Activated CD4-positive, CD25-positive, alpha-beta regulatory T cell treated with anti-CD3 and anti-CD28 coated beads, Interleukin-2, amount 50 U/mL, for 72 hours (primary cell): ENCODE results near the gene TBC1D2B.
"Not testable (repeated sequence)": the region's sequence is repeated elsewhere in the genome, so short reads cannot be mapped to it uniquely, and the experiment has no call there.

ENCODE experiments used
- DNase-seq: peaks from one replicate; pipeline ENCODE4 v3.0.0; 2021

TBC1D2B gene

DNA sequence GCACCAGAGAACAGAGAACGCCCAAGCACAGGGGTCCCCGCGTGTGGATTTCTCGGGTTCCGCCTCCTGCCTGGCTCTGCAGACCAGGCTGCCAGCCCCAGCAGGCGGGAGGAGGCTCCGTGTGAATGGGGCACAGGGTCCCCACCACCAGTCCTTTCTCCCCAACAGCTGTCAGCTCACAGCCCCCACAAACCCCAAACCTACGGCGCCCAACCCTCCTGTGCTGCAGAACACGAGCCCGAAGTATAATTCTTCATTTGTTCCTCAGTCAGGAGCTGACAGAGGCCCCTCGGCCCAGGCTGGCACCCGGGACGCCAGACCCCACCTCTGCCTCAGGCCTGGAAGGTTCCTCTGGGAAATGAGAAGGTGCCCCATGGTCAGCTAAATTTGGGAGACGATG is 78.0 kb downstream of the TBC1D2B start:
- DNase-seq, result no peak

DNA sequence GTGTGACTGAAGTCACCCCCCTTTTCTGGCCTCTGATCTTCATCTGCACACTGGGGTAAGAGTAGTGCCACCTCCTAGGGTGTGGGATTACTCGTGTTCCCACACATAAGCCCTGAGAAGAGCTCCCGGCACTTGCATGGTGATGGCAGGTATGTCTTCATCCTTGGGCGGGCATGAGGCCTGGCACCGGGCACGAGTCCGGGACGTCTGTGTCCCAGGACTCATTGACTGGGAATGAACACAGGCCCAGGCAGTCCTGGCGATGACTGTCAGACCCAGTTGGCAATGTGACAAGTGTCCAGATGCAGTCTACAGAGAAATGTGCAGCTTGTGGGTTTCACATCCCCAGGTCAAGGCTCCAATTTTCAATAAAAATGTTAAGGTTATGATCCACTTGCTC is 78.9 kb downstream of the TBC1D2B start:
- no peak for DNase-seq

DNA sequence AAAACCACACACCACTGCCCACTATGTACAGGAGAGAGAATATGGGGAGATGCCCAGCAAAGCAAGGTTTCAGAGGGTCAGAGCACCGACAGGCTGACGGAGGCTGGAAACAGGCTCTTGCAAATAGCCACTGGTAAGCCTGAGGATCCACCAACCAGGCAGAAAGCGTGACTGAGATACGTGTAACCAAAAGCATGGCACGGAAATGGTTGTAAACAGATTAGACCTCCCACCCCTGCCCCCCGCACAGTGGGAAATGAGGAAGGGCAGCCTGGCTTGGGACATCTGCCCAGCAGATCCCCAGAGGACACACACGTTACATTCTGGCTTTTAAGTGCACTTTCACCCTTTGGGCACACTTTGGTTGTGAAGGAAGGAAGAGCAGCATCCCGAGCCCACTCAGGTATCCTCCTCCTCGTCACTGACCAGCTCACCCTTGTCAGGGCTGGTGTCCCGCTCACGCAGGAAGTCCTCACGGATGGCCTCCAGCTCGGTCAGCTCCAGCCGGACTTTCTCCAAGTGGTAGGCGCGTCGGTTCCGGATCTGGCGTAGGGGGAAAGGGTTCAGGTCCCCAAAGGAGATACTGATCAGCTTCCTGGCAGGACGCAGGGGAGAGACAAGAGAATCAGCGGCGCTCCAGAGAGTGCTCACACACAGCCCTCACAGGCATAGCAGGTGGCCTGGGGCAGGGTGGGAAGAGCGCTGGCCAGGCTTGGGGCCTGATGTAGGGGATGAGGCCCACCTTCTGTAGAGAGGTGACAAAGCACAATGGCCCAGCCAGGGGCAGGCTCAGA is 79.6 kb downstream of the TBC1D2B start:
- DNase-seq, result not testable (repeated sequence)

DNA sequence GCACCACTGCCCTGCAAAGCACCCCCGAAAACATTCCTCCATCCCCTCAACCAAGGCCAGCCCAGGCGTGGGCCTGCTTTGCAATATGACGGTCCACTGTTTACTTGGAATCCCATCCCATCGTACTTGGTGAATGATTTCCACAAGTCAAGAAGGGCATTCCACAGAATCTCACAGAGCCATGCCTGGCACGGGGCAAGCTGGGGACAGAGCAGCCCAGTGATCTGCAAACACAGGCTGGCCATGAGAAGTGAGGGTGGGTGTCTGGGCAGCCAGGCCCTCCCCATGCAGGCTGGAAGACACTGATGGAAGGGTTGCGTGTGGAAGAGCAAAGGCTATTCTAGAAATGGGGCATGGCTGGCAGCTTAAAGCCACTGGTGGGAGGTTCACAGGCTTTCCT is 80.3 kb downstream of the TBC1D2B start:
- DNase-seq, result not testable (repeated sequence)

DNA sequence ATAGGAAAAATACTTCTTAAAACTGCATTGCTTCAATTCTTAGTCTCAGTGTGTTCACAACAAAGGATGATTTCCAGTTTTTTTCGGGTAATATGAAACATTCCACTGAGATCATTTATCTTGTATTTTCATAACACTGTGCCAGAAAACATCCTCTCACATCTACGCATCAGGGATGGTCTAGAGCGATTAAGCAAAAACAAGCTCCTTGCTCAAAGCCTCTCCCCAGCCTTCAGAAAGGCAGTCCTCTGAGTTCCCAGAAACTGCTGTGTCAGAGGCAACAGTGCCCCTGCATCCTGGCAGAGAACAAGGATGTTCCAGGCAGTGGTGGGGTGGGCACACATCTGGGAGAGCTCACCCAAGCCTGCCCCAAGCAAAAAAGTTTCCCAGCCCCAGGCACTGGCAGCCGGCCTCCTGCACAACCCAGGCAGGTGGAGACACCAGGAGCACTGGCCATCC is 80.8 kb downstream of the TBC1D2B start:
- DNase-seq, result not testable (repeated sequence)

DNA sequence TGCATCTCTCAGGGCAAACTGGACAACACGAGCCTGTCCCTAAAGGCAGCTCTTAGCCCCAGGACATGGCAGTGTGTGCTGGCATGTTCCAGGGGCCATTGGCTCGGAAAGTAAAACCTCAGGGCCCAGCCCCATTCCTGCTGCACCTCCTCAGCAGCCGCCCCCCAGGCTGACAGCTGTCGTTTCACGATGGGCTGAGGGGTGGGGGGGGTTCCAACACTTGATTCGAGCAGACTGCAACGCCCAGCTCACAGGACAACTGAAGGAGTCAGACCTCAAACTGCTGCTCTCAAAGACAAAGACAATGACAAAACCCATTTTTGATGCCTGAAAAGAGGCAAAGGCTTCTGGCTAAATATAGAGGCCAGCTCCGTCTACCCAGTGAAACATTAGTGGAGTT is 81.3 kb downstream of the TBC1D2B start:
- DNase-seq, result not testable (repeated sequence)

DNA sequence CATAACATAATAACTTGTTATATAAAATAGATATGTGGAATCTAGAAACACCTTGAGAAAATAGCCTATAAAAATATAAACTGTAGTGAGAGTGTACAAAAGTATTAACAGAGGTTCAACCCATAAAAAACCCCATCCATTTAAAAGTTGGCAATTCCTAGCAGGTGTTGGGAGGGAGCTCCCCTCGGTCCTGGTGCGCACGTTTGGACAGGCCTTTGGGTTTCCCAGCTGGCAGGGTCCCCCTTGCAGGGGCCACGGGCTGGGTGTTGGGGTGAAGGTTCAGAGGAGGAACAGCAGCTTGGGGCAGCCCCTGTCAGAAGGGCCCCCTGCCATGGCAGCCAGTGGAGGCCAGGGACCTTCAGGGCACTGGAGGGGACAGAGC is 82.0 kb downstream of the TBC1D2B start:
- not testable (repeated sequence) for DNase-seq

DNA sequence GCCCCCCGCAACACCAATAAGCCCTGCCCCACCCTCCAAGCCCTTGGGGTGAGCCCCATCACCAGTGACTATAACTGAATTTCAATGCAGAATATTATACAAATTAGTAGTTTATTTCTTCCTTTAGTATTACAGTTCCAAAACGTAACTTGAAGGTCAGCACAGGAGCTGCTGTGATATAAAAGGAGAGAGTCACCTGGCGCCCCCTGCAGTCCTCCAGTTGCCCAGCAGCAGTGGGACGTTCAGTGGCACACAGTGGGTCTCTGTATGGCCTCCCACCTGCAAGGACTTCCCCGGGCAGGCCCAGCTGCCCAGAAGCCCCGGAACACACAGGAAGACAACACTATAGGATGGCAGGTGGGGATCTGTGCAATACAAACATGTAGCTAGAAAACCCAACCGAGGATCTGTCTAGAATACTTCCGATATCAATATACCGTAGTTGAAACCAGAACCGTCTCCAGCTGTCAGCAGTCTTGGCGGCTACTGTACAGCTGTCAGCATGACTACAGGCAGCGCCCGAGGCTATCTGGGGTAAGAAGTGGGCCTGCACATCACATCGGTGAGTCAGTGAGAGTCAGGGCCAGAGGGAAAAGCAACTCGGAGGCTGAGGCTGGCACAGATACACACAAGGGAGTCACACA is 82.5 kb downstream of the TBC1D2B start:
- not testable (repeated sequence) for DNase-seq

DNA sequence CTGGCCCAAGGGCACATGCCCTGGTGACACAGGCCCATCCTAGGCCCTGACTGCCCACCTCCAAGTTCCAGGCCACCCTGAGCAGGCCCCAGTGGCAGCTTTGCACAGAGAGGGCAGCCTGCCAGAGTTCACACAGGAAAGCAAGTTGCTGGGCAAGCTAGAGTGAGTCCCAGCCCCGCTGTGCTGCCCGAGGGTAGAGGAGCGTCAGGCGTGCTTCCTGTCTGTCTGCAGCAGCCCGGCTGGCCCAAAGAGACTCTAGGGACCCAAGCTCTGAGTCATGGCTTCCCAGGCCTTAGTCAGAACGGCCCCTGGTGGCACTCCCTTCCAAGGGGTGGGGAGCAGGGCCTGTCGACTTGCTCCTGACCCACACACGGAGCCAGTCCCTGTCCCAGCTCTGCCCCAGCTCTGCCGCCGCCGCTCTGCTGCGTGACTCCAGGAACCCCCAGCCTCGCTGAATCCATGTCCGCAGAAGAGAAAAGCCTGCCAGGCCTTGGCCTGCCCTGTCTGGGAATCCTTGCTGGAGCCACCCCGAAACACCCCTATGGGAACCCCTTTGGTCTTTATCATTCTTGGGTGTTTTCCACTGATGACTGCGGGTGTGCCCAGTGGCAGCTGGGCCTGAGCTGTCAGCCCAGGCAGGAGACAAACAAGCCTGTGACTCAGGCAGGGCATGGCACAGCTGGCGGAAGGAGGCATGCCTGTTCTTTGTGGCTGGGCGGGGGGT is 83.4 kb downstream of the TBC1D2B start:
- DNase-seq, result not testable (repeated sequence)

DNA sequence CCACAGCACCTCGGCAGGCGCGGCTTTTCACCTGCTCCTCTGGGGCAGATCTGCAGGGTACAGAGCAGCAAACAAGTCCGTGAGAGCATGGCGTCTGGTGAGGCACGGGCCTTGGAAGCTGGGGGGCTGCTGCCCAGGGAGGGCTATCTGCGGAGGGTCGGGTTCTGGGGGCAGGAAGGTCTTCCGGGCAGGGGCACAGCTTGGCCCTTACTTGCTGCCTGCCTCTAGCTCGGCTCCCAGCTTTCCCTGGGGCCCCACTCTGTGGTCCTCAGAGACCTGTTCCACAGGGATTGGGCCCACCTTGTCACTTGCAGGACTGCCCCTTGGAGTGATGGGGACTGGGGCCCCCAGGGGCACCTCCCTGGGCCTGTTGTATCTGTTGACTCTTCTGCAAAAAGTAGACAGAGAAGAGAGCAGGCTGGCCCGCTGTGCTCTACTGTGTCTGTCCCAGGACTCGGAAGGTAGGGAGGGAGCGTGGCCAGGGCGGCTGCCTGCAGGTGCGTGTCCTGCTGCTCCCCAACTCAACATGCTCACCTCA is 84.1 kb downstream of the TBC1D2B start:
- no peak for DNase-seq

DNA sequence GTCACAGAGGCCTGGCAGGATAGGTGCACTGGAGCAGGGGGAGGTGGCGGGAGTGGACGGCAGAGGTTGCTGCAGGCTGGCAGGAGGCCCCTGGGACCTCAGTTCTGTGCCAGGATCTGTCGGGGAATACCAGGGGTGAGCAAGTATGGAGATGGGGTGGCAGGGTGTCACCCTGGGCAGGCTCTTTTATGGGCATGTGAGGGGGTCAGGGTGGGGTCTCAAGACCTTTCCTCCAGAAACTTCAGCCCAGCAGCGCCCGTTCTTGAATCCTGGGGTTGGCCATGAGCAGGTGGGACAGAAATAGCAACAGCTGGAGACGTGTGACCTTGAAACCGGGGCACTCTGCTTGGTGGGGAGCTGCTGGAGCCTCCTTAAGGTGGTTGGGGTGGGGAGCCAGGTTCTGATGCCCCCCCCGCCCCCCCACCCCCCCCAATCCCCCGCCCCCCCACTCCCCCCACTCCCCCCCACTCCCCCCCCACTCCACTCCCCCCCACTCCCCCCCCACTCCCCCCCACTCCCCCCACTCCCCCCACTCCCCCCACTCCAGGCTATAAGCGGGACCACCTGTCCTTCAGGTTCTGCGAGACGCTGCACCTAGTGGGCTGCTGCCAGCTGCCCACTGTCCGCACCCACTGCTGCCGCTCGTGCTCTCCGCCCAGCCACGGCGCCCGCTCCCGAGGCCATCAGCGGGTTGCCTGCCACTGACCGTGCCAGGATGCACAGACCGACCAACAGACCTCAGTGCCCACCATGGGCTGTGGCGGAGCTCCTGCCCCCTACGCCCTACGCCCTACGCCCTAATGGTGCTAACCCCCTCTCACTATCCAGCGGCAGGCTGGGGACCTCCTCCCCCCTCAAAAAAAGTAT is 84.9 kb downstream of the TBC1D2B start:
- DNase-seq, result no peak

DNA sequence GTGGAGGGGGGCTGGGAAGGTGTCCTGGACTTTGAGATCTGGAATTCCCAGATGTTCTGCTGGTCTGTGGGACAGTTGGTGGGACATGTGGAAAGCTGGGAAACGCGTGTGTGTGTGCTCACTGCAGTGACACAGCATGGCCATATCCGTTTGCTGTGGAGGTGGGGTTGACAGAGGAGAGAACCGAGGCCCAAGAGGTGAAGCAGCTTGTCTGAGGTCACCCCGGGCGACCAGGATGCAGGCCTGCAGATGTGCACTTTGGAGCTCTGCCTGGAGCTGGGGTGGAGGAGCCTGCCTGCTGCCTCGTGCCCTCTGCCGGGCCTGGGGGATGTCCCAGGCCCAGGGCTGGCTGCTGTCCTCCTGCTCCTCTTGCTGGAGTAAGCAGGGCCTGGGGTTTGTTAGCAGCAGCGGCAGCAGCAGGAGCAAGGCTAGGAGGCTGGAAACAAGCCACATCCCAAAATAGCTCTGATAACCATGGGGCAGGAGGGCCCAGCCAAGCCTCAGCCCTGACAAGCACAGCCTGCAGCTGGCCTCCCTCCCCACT is 85.8 kb downstream of the TBC1D2B start:
- not testable (repeated sequence) for DNase-seq

DNA sequence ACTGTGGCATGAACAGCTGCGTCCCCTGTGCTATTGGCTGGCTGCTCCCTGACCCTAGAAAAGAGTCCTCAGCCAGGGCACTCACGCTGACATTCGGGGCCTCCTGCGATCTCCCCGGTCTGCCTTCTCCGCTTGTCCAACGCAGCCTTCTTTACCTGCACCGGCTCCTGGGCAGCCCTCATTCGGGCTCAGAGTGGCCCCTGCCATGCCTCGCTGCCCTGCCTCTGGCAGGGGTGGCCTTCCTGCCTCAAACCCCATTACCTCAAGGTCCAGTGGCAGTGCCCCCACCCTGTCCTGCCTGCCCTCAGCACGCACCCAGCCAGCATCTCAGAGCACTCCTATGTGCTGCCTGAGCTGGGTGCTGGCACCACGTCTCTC is 86.5 kb downstream of the TBC1D2B start:
- DNase-seq, result no peak

DNA sequence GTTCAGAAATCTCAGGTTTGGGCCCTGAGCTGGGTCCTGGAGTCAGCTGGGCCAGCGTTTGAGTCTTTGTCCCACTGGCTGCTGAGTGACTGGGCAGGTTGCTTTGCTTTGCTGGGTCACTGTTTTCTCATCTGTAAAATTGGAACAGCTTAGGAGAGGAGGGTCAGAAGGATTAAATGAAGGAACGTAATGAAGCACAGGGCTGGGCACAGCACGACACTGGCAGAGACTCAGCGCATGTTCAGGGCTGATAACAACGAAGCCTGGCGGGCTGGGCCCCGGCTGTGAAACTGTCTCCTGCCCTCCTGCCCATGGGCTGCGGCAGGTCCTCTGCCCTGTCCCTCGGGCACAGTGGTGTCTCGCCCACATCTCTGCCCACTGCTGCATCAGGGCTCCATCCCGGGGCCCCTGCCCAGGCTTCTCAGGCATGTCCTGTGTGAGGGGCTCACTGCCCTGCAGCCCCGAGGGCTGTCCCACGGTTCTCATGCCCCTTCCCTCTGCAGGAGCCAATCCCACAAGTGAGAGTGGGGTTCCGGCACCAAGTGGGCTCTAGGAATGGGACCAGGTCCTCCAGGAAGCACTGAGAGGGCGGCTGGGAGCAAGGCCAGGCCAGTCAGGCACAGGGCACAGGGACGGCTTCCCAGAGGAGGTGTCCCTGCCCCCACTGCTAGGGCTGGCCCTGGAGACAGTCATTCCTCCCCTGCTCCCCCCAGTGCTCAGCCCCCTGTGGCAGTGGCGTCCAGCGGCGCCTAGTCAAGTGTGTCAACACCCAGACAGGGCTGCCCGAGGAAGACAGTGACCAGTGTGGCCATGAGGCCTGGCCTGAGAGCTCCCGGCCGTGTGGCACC is 88.0 kb downstream of the TBC1D2B start:
- DNase-seq, result no peak

DNA sequence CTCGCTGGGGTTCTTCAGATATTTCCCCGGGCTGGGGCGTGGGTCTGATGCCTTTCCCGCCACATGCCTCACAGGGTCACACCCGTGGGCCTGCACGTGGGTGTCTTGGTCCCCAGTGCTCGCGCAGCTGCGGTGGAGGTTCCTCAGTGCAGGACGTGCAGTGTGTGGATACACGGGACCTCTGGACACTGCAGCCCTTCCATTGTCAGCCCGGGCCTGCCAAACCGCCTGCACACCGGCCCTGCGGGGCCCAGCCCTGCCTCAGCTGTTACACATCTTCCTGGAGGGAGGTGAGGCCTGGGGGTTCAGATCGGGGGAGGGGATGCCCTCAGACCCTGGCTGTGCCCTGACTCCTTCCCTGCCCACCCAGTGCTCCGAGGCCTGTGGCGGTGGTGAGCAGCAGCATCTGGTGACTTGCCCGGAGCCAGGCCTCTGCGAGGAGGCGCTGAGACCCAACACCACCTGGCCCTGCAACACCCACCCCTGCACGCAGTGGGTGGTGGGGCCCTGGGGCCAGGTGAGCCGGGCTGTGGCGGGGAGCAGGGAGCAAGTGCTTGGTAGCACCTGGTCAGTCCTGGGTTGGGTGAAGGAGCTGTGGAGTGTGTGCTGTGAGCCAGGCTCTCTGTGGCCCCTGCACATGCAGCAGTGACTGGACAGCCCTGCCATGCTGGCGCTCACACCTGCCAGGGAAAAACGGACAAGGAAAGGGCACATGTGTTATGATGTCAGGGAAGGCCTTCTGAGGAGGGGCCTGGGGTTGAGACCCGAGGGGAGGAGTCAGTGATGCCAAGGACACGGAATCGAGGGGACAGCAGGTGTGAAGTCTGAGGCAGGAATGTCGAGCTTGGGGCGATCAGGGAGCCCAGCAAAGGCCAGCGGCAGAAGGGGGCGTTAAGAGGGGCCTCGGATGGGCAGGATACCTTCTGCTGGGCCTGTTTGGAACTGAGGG is 88.9 kb downstream of the TBC1D2B start:
- no peak for DNase-seq

DNA sequence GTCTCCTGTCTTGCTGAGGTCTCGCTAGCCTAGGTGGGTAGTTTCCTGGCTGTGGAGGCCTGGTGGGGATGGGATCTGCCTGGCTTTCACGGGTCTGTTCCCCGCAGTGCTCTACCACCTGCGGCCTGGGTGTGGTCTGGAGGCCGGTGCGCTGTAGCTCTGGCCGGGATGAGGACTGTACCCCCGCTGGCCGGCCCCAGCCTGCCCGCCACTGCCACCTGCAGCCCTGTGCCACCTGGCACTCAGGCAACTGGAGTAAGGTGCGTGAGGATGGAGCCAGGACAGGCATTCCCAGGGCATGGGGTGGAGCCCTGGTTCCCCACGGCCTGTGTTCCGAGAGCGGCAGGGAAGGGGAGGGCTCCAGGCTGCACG is 89.8 kb downstream of the TBC1D2B start:
- DNase-seq, result not testable (repeated sequence)

DNA sequence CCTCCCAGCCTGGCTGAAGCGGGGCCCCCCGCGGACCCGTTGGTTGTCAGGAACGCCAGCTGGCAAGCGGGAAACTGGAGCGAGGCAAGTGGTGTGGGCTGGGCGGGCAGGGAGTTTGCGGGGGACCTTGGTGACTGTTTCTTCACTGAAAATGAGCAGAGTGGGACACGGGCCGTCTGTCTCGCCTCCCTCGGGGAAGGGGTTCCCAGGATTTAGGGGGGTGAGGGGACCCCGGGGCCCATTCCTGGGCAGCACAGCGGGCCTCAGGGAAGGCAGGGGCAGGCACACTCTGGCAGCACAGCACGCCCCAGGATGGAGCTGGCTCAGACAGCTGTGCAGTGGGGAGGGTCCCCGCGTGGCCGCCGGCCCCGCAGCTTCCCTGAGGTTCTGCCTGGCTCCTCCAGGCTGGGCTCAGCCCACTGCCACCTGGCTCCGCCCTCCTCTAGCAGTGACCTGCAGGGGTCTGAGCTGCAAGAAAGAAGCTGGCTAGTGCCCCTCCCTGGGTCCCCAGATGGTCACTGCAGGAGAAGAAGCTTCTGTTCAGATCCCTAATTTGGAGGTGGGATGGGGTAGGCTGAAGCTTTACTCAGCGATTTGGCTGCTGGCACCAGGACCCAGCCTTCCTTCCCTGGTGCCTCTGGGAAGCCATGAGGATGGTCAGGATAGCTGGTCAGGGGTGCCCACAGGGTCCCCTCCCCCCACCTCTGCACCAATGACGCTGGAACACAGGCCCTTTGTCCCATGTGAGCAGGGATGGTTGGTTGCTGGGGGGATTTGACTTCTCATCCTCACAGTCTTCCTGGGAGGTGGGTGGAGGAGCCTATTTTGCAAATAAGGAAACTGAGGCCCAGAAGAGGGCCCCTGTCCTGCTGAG is 90.4 kb downstream of the TBC1D2B start:
- DNase-seq, result no peak

DNA sequence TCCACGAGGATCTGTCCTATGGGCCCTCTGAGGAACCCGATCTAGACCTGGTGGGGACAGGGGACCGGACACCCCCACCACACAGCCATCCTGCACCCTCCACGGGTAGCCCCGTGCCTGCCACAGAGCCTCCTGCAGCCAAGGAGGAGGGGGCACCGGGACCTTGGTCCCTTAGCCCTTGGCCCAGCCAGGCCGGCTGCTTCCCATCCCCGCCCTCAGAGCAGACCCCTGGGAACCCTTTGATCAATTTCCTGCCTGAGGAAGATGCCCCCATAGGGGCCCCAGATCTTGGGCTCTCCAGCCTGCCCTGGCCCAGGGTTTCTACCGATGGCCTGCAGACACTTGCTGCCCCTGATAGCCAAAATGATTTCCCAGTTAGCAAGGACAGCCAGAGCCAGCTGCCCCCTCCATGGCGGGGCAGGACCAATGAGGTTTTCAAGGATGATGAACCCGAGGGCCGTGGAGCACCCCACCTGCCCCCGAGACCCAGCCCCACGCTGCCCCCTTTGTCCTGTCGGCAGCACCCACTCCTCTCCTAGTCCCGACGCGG is 91.5 kb downstream of the TBC1D2B start:
- no peak for DNase-seq
